HEK293 (cell line): ENCODE results near the gene SCN8A.

Source experiments
- CTCF ChIP-seq: fragments of 450-650 bp; formaldehyde crosslinking; IDR thresholded peaks from 2 replicates; pipeline ENCODE4 v1.5.1; 2016; ENCODE audit warnings: missing biosample characterization, missing genetic modification characterization
- PBX3 ChIP-seq: sonication (generic); formaldehyde crosslinking; IDR thresholded peaks from 2 replicates; pipeline ENCODE4 v1.8.1; 2022; ENCODE audit warnings: mild to moderate bottlenecking, moderate library complexity, missing genetic modification reagents
- REST ChIP-seq: fragments of 450-650 bp; formaldehyde crosslinking; IDR thresholded peaks from 2 replicates; pipeline ENCODE4 v1.5.1; 2016; ENCODE audit warnings: missing biosample characterization, missing genetic modification characterization
- ZBTB17 ChIP-seq: fragments of 450-650 bp; formaldehyde crosslinking; IDR thresholded peaks from 2 replicates; pipeline ENCODE4 v1.5.1; 2016; ENCODE audit warnings: missing biosample characterization, missing genetic modification characterization
- ZBTB48 ChIP-seq: fragments of 450-650 bp; formaldehyde crosslinking; IDR thresholded peaks from 2 replicates; pipeline ENCODE4 v1.5.1; 2016; ENCODE audit warnings: missing biosample characterization, missing genetic modification characterization
- ZNF10 ChIP-seq: fragments of 450-650 bp; formaldehyde crosslinking; IDR thresholded peaks from 2 replicates; pipeline ENCODE4 v1.5.1; 2017; ENCODE audit warnings: missing biosample characterization, missing genetic modification characterization
- ZNF140 ChIP-seq: fragments of 450-650 bp; formaldehyde crosslinking; IDR thresholded peaks from 2 replicates; pipeline ENCODE4 v1.5.1; 2016; ENCODE audit warnings: missing biosample characterization, missing genetic modification characterization
- ZNF146 ChIP-seq: fragments of 450-650 bp; formaldehyde crosslinking; IDR thresholded peaks from 2 replicates; pipeline ENCODE4 v1.5.1; 2016; ENCODE audit warnings: missing biosample characterization, missing genetic modification characterization
- ZNF19 ChIP-seq: fragments of 450-650 bp; formaldehyde crosslinking; IDR thresholded peaks from 2 replicates; pipeline ENCODE4; 2016; ENCODE audit warnings: missing biosample characterization, missing genetic modification characterization, low read depth

- TF ChIP-seq ZNF146 (no peak), PBX3 (CRISPR knock-in tag) (no peak), ZBTB48 (tag by site-specific recombination) (no peak; the same call in 1 of the 2 replicates), CTCF (peak; percentile 52; the same call in 1 of the 2 replicates), REST (no peak), ZNF19 (tag by site-specific recombination) (no peak), ZBTB17 (peak; percentile 44; the same call in 1 of the 2 replicates), ZNF140 (tag by site-specific recombination) (no peak), ZNF10 (tag by site-specific recombination) (no peak)
Observed at GRCh38 chr12:51823875-51824565, 233.0 kb downstream of the SCN8A start.
